K562 (cell line): ENCODE results near the gene CFDP1.

Source experiments
- CTCF ChIP-seq, 3 experiments: IDR thresholded peaks in 2 of 3; conservative IDR thresholded peaks in 1 of 3; 2 replicates each; pipeline ENCODE4 v1.5.1; 2011 to 2012; ENCODE audit warnings: low read length in 3 of 3, mild to moderate bottlenecking in 3 of 3, control low read depth in 2 of 3, improper control_type of control experiment in 1 of 3, inconsistent platforms in 1 of 3, low read depth in 1 of 3, mixed read lengths in 1 of 3, moderate library complexity in 1 of 3; ENCODE audit not compliant: insufficient read depth in 2 of 3
- POLR2AphosphoS5 ChIP-seq: IDR thresholded peaks from 2 replicates; pipeline ENCODE4 v1.6.1; 2011; ENCODE audit warnings: mild to moderate bottlenecking, low read depth, low read length, moderate library complexity; ENCODE audit not compliant: control insufficient read depth, insufficient read depth
- RBM22 ChIP-seq: fragments of 200-400 bp; formaldehyde crosslinking; IDR thresholded peaks from 2 replicates; pipeline ENCODE4 v1.6.1; 2018; ENCODE audit warnings: low read length, low read depth; ENCODE audit not compliant: poor library complexity, severe bottlenecking
- RCOR1 ChIP-seq, 2 experiments: IDR thresholded peaks; 2 replicates each; pipeline ENCODE4 v1.6.1; 2012; ENCODE audit warnings: low read depth in 2 of 2, low read length in 2 of 2, borderline replicate concordance in 1 of 2, improper control_type of control experiment in 1 of 2
- SIX5 ChIP-seq, 2 experiments: IDR thresholded peaks; 2 replicates each; pipeline ENCODE4 v1.6.1; 2011; ENCODE audit warnings: low read length in 2 of 2, borderline replicate concordance in 1 of 2, low read depth in 1 of 2, mild to moderate bottlenecking in 1 of 2, moderate library complexity in 1 of 2; ENCODE audit not compliant: insufficient read depth in 1 of 2
- SMARCE1 ChIP-seq: fragments of 450-650 bp; IDR thresholded peaks from 2 replicates; pipeline ENCODE4 v1.7.1; 2016; ENCODE audit warnings: mild to moderate bottlenecking
- TAF1 ChIP-seq: IDR thresholded peaks from 2 replicates; pipeline ENCODE4 v1.6.1; 2011; ENCODE audit warnings: mild to moderate bottlenecking, low read length, moderate library complexity; ENCODE audit not compliant: insufficient read depth, control insufficient read depth, severe bottlenecking; ENCODE audit errors: extremely low read depth
- VEZF1 ChIP-seq: fragments of 200-800 bp; sonication (Bioruptor generic); IDR thresholded peaks from 2 replicates; pipeline ENCODE4 v1.6.1; 2017; ENCODE audit warnings: missing genetic modification characterization, missing compliant biosample characterization
- ZBTB1 ChIP-seq: sonication (generic); formaldehyde crosslinking; IDR thresholded peaks from 2 replicates; pipeline ENCODE4 v1.8.1; 2023; ENCODE audit warnings: missing genetic modification reagents, low read depth, mild to moderate bottlenecking, borderline replicate concordance
- ZNF253 ChIP-seq: fragments of 250-450 bp; sonication (Bioruptor Pico); conservative IDR thresholded peaks from 2 replicates; pipeline ENCODE4 v1.6.1; 2021; ENCODE audit warnings: mild to moderate bottlenecking

GRCh38 chr16:75273054-75273925 is 160.0 kb downstream of the CFDP1 start:
- TF ChIP-seq ZBTB1 (CRISPR knock-in tag) (no peak), RBM22 (no peak), RCOR1 (IDR thresholded peaks at IDR 0.05; ENCODE audit: borderline replicate concordance in 1 of 2, low read depth in 2 of 2, low read length in 2 of 2) (no peak), CTCF (IDR thresholded peaks at IDR 0.05 in 2 of 3, conservative IDR thresholded peaks at IDR 0.05 in 1 of 3; ENCODE audit: insufficient read depth in 2 of 3, low read depth in 1 of 3, low read length in 3 of 3) (no peak), SMARCE1 (no peak), SIX5 (IDR thresholded peaks at IDR 0.05; ENCODE audit: borderline replicate concordance in 1 of 2, insufficient read depth in 1 of 2, low read depth in 1 of 2, low read length in 2 of 2) (no peak), POLR2AphosphoS5 (no peak), TAF1 (no peak), VEZF1 (CRISPR knock-in tag) (no peak), ZNF253 (CRISPR knock-in tag) (no peak)
